ENCODE results near the gene CTBS. TPM values are rescaled to one million over a fixed set of nuclear protein-coding genes. Genes with fewer than 3 reads are reported as not detected.
"Not testable (repeated sequence)": the region's sequence is repeated elsewhere in the genome, so short reads cannot be mapped to it uniquely, and the experiment has no call there.

Gene CTBS
- total and polyA plus RNA-seq, 2 of the 4 experiments (the other 2 are of a cell fraction): 5.9 to 12.4 TPM

DNA sequence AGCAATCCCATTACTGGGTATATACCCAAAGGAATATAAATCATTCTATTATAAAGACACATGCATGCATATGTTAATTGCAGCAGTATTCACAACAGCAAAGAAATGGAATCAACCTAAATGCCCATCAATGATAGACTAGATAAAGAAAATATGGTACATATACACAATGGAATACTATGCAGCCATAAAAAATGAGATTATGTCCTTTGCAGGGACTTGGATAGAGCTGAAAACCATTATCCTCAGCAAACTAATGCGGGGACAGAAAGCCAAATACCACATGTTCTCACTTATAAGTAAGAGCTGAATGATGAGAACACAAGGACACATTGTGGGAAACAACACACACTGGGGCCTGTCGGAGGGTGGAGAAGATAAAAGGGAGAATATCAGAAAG lies 20.7 kb upstream of the CTBS start:
- H3K9me3 ChIP-seq (ENCODE audit: control insufficient read depth, insufficient read depth, low read length); H2BK20ac ChIP-seq (ENCODE audit: low read depth, low read length); H3K27me3 ChIP-seq (ENCODE audit: control insufficient read depth, insufficient read depth, low read length); ATAC-seq (ENCODE audit: low read depth); H3K4ac ChIP-seq (ENCODE audit: low read depth, low read length); H3K9ac ChIP-seq (ENCODE audit: low read depth, low read length); H3K4me3 ChIP-seq (ENCODE audit: insufficient read depth, low read depth, low read length); H3K14ac ChIP-seq (replicated peaks; ENCODE audit: low read depth, low read length); H3K56ac ChIP-seq (ENCODE audit: extremely low read depth, insufficient read depth, low read length); dilution Hi-C loops (cut with HindIII; ENCODE audit: low sequenced_read_pairs, unreplicated experiment); BruUV-seq (replicated peaks); CTCF ChIA-PET; H3K36me3 ChIP-seq (ENCODE audit: control insufficient read depth, insufficient read depth, low read length); H4K8ac ChIP-seq (ENCODE audit: low read depth in 2 of 2, low read length in 2 of 2); POLR2A ChIA-PET (ENCODE audit: unreplicated experiment); H2BK15ac ChIP-seq (ENCODE audit: low read depth, low read length); in situ Hi-C loops (cut with MboI; ENCODE audit: low sequenced_read_pairs); H3K4me2 ChIP-seq (ENCODE audit: low read depth, low read length); H3K18ac ChIP-seq (ENCODE audit: low read depth, low read length); intact Hi-C loops (cut with micrococcal nuclease); H3K23ac ChIP-seq (ENCODE audit: low read depth, low read length); H3K27ac ChIP-seq (ENCODE audit: insufficient read depth, low read length); H2AK5ac ChIP-seq (ENCODE audit: low read depth, low read length); H2BK120ac ChIP-seq (ENCODE audit: low read depth, low read length); H2BK5ac ChIP-seq (ENCODE audit: low read depth, low read length, poor library complexity, severe bottlenecking); H2AK9ac ChIP-seq (replicated peaks; ENCODE audit: low read depth, low read length, poor library complexity); DNase-seq; H4K91ac ChIP-seq (ENCODE audit: insufficient read depth, low read depth, low read length); H3K79me1 ChIP-seq (ENCODE audit: low read depth in 1 of 2, low read length in 2 of 2); H3K9me1 ChIP-seq (ENCODE audit: insufficient read depth, low read length); H4K20me1 ChIP-seq (ENCODE audit: insufficient read depth, low read length); H2AFZ ChIP-seq (replicated peaks; ENCODE audit: low read length, poor library complexity); H4K5ac ChIP-seq (ENCODE audit: low read depth, low read length): not testable (repeated sequence)
- WGBS, 2 experiments (ENCODE audit: extremely low coverage in 2 of 2, insufficient read length in 1 of 2): no CpG with 5 or more reads among the region's 2 CpGs
- peaks cover 11% of the 10 kb centered on the region for H3K4me1 ChIP-seq (ENCODE audit: control insufficient read depth, insufficient read depth, low read length)
